CD14-positive monocyte (primary cell): ENCODE results near the gene PSORS1C1. TPM values are rescaled to one million over a fixed set of nuclear protein-coding genes. Genes with fewer than 3 reads are reported as not detected.

Source experiments
- DNase-seq, 3 donors: peaks; one replicate each; pipeline ENCODE4 v3.0.0-alpha.2; 2011 to 2022
- H2AFZ ChIP-seq: 2 replicates; pipeline ENCODE4 v1.6.0; 2012; ENCODE audit warnings: mild to moderate bottlenecking, low read depth, low read length, inconsistent platforms; ENCODE audit not compliant: insufficient read depth, poor library complexity, severe bottlenecking
- H3K27ac ChIP-seq, 2 donors: 1 replicate in 1 of 2; 2 replicates in 1 of 2; pipeline ENCODE4 v1.5.1; 2012 to 2013; ENCODE audit warnings: low read length in 2 of 2, control low read depth in 1 of 2, inconsistent platforms in 1 of 2, low read depth in 1 of 2, mild to moderate bottlenecking in 1 of 2
- H3K27me3 ChIP-seq, 2 donors: one replicate each; pipeline versions ENCODE4 v1.6.0 to v1.6.1; 2011 to 2013; ENCODE audit warnings: low read length in 2 of 2; ENCODE audit not compliant: control insufficient read depth in 2 of 2, insufficient read depth in 2 of 2
- H3K36me3 ChIP-seq, 2 donors: replicated peaks in 1 of 2; 1 replicate in 1 of 2; 2 replicates in 1 of 2; pipeline versions ENCODE4 v1.5.1 to v1.6.1; 2012 to 2013; ENCODE audit warnings: low read length in 2 of 2, control low read depth in 1 of 2, inconsistent platforms in 1 of 2, mild to moderate bottlenecking in 1 of 2; ENCODE audit not compliant: insufficient read depth in 2 of 2, control insufficient read depth in 1 of 2
- H3K4me1 ChIP-seq, 2 donors: 1 replicate in 1 of 2; 2 replicates in 1 of 2; pipeline versions ENCODE4 v1.5.1 to v1.6.1; 2012 to 2013; ENCODE audit warnings: low read length in 2 of 2, control low read depth in 1 of 2, inconsistent platforms in 1 of 2, mild to moderate bottlenecking in 1 of 2, moderate library complexity in 1 of 2; ENCODE audit not compliant: insufficient read depth in 2 of 2, control insufficient read depth in 1 of 2
- H3K4me2 ChIP-seq: replicated peaks from 2 replicates; pipeline ENCODE3; 2012; ENCODE audit warnings: low read length, moderate library complexity, mild to moderate bottlenecking; ENCODE audit not compliant: poor library complexity, severe bottlenecking; ENCODE audit errors: extremely low read depth
- H3K4me3 ChIP-seq, 3 experiments: fragments of 200-600 bp in 1 of 3; sonication (generic) in 1 of 3; replicated peaks in 1 of 3; 1 replicate in 2 of 3; 2 replicates in 1 of 3; pipeline ENCODE4 v1.5.1; 2011 to 2013; ENCODE audit warnings: low read length in 3 of 3, mild to moderate bottlenecking in 3 of 3, control low read depth in 2 of 3, low read depth in 2 of 3, inconsistent platforms in 1 of 3, moderate library complexity in 1 of 3
- H3K79me2 ChIP-seq: 2 replicates; pipeline ENCODE4 v1.6.0; 2012; ENCODE audit warnings: mild to moderate bottlenecking, control low read depth, inconsistent platforms, low read length, moderate library complexity; ENCODE audit not compliant: insufficient read depth
- H3K9ac ChIP-seq: 2 replicates; pipeline ENCODE4 v1.6.0; 2017; ENCODE audit warnings: low read length, mild to moderate bottlenecking; ENCODE audit not compliant: insufficient read depth, poor library complexity, severe bottlenecking
- H3K9me3 ChIP-seq, 2 donors: replicated peaks in 1 of 2; 1 replicate in 1 of 2; 2 replicates in 1 of 2; pipeline versions ENCODE4 v1.5.1 to v1.6.1; 2012 to 2013; ENCODE audit warnings: low read length in 2 of 2, control low read depth in 1 of 2; ENCODE audit not compliant: control insufficient read depth in 1 of 2, insufficient read depth in 1 of 2
- H4K20me1 ChIP-seq: 2 replicates; pipeline ENCODE4 v1.6.0; 2012; ENCODE audit warnings: mild to moderate bottlenecking, low read length, control low read depth, moderate library complexity; ENCODE audit not compliant: insufficient read depth
- H3K27ac Mint-ChIP-seq, 7 donors: one replicate each; pipeline ENCODE4 v1.8.0; 2020; ENCODE audit warnings: mild to moderate bottlenecking in 7 of 7, mixed read lengths in 7 of 7, moderate library complexity in 6 of 7, inconsistent platforms in 2 of 7
- H3K27me3 Mint-ChIP-seq, 3 donors: one replicate each; pipeline ENCODE4 v1.8.0; 2021 to 2022; ENCODE audit warnings: low read depth in 3 of 3, mild to moderate bottlenecking in 3 of 3, mixed read lengths in 3 of 3, moderate library complexity in 3 of 3, inconsistent platforms in 1 of 3
- H3K36me3 Mint-ChIP-seq, 2 donors: one replicate each; pipeline ENCODE4 v1.8.0; 2020; ENCODE audit warnings: mixed read lengths in 2 of 2, inconsistent platforms in 1 of 2, mild to moderate bottlenecking in 1 of 2
- H3K4me1 Mint-ChIP-seq: one replicate; pipeline ENCODE4 v1.8.0; 2020; ENCODE audit warnings: mild to moderate bottlenecking, mixed read lengths
- H3K4me3 Mint-ChIP-seq, 2 donors: one replicate each; pipeline ENCODE4 v1.8.0; 2020; ENCODE audit warnings: mild to moderate bottlenecking in 2 of 2, mixed read lengths in 2 of 2, moderate library complexity in 1 of 2
- H3K9me3 Mint-ChIP-seq, 7 donors: one replicate each; pipeline ENCODE4 v1.8.0; 2020 to 2022; ENCODE audit warnings: mixed read lengths in 7 of 7, mild to moderate bottlenecking in 6 of 7, moderate library complexity in 6 of 7, inconsistent platforms in 2 of 7
- WGBS: methylation state at CpG from one replicate; pipeline ENCODE4 v1.1.5; 2013; ENCODE audit warnings: missing lambda C conversion rate; ENCODE audit not compliant: insufficient coverage; 5-methylcytosine and 5-hydroxymethylcytosine counted together
- intact Hi-C, 2 donors: fragments of 100-400 bp; cut with micrococcal nuclease; formaldehyde crosslinking; loops; one replicate each; pipeline versions ENCODE4 v1.15.0 to v1.15.1; 2023
- polyA plus RNA-seq, 3 donors: library from polyadenylated mRNA; depleted of rRNA in 1 of 3; unstranded in 2 of 3; stranded (reverse) in 1 of 3; fragments of 300-500 nt in 2 of 3; fragments of >200 nt in 1 of 3; fragmentation: Illumina TruSeq in 2 of 3; gene quantifications; 1 replicate in 2 of 3; 2 replicates in 1 of 3; pipeline ENCODE4 v1.2.3, GENCODE V29; 2012 to 2021
- TF ChIP-seq, protein P1 (sequence below): fragments of 200-600 bp; IDR thresholded peaks from one replicate; pipeline ENCODE4 v1.8.0; 2022; ENCODE audit warnings: antibody characterized with exemption, mild to moderate bottlenecking

PSORS1C1 gene
- polyA plus RNA-seq, 3 donors: not detected

DNA sequence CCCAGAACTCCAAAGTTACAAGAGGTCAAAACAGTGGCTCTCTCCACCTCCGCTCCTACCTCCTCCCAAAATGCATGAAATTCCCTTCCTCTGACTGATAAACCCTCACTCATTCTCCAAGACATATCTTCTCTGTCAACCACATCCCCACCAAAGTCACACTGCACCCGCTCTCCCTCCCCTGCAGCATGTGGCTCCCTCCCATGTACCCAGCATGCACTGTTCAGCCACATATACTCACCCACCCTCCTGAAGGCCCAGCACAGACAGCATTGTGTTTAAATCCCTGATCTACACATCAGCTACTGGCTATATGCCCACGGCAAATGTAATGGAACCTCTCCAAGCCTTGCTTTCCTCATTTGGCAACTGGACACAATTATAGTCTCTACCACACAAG lies 61.4 kb downstream of the PSORS1C1 start:
- Histone ChIP-seq H3K4me1 (peaks cover 0 to 6% of the 10 kb centered on the region in 2 donors), H3K27me3 (no peaks in the 10 kb centered on the region), H3K36me3 (no peaks in the 10 kb centered on the region), H3K4me3 (no peak overlapping the region), H3K79me2 (no peaks in the 10 kb centered on the region), H3K9me3 (no peaks in the 10 kb centered on the region), H4K20me1 (no peaks in the 10 kb centered on the region), H3K9ac (no peak overlapping the region), H3K27ac (no peak overlapping the region), H2AFZ (no peak overlapping the region), H3K4me2 (no peak overlapping the region)
- Mint-ChIP-seq H3K27me3 (peaks cover 0 to 2% (median 1%) of the 10 kb centered on the region in 3 donors), H3K4me3 (no peak overlapping the region), H3K27ac (peak overlapping the region in 1 of 7 donors; percentile 19), H3K9me3 (peaks cover 0 to 2% (median 0%) of the 10 kb centered on the region in 7 donors), H3K4me1 (peaks cover 14% of the 10 kb centered on the region), H3K36me3 (no peaks in the 10 kb centered on the region)
- 79% methylated on average over 2 of the region's 3 CpGs for WGBS
- TF ChIP-seq, protein P1, sequence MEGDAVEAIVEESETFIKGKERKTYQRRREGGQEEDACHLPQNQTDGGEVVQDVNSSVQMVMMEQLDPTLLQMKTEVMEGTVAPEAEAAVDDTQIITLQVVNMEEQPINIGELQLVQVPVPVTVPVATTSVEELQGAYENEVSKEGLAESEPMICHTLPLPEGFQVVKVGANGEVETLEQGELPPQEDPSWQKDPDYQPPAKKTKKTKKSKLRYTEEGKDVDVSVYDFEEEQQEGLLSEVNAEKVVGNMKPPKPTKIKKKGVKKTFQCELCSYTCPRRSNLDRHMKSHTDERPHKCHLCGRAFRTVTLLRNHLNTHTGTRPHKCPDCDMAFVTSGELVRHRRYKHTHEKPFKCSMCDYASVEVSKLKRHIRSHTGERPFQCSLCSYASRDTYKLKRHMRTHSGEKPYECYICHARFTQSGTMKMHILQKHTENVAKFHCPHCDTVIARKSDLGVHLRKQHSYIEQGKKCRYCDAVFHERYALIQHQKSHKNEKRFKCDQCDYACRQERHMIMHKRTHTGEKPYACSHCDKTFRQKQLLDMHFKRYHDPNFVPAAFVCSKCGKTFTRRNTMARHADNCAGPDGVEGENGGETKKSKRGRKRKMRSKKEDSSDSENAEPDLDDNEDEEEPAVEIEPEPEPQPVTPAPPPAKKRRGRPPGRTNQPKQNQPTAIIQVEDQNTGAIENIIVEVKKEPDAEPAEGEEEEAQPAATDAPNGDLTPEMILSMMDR: no peak
- no peak for DNase-seq
- intact Hi-C loops: no loop called here

- peaks cover 0 to 2% (median 1%) of the 10 kb centered on the region in 3 donors for H3K27me3 Mint-ChIP-seq
- Histone ChIP-seq H3K9ac (no peak overlapping the region), H3K27me3 (no peaks in the 10 kb centered on the region), H3K79me2 (no peaks in the 10 kb centered on the region), H2AFZ (no peak overlapping the region), H3K4me3 (no peak overlapping the region), H3K4me1 (peaks cover 0 to 6% of the 10 kb centered on the region in 2 donors), H3K36me3 (no peaks in the 10 kb centered on the region), H3K4me2 (no peak overlapping the region), H4K20me1 (no peaks in the 10 kb centered on the region), H3K27ac (no peak overlapping the region), H3K9me3 (no peaks in the 10 kb centered on the region)
- peaks cover 14% of the 10 kb centered on the region for H3K4me1 Mint-ChIP-seq
- WGBS: 52% methylated on average over 3 of the region's 8 CpGs
- H3K4me3 Mint-ChIP-seq: no peak overlapping the region
- H3K27ac Mint-ChIP-seq: peak overlapping the region in 1 of 7 donors; percentile 10
- TF ChIP-seq, protein P1: no peak
- no peaks in the 10 kb centered on the region for H3K36me3 Mint-ChIP-seq
- no peak for DNase-seq
- H3K9me3 Mint-ChIP-seq: peaks cover 0 to 2% (median 0%) of the 10 kb centered on the region in 7 donors
- intact Hi-C loops: no loop called here
These were observed 63.8 kb downstream of the PSORS1C1 start for GRCh38 chr6:31178143-31179041.
